ENCODE results near the gene MAP2K2. TPM values are rescaled to one million over a fixed set of nuclear protein-coding genes. Genes with fewer than 3 reads are reported as not detected.

Gene MAP2K2
- total RNA-seq, 4 donors from 2014 or later = 76.9 to 128 (median 93.8) TPM

DNA sequence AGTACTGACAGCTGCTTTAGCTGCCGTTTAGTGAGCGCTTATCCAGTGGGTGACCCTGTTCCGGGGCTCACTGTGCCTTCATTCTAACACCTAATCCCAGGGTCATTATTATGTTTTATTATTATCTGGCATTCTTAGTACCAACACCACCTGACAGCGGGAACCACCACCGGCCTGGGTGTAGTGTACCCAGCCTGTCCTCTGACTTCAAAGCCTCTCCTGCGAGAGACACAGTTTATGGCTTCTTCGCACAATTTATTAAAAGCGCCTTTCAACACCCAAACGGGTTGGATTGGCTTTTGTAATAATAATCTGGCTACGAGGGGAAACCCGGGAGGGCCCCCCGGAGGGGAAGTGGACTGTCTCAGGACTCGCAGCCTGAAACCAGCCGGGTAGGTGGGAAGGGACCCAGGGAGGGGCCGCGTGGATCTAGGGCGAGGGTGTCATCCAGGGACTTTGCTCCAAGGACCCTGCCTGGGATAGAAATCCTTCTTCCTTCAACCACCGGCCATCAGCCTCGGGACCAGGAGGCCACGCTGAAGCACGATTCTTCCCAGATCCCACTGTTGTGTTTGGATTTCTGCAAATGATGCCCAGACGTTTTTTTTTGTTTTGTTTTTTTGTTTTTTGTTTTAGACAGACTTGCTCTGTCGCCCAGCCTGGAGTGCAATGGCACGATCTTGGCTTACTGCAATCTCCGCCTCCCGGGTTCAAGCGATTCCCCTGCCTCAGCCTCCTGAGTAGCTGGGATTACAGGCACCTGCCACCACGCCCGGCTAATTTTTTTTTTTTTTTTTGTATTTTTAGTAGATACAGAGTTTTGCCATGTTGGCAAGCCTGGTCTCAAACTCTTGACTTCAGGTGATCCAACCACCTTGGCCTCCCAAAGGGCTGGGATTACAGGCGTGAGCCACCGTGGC lies 55.6 kb downstream of the MAP2K2 start:
- H3K9me3 ChIP-seq = no peaks in the 10 kb centered on the region
- 22 to 24% methylated on average over 22 to 31 of the region's 31 CpGs for WGBS, 2 donors
- H3K27ac ChIP-seq = peak overlapping the region; percentile 99 to 100 (median 99)
- H3K36me3 ChIP-seq = peaks cover 0 to 5% (median under 1%) of the 10 kb centered on the region in 3 donors
- H3K4me1 ChIP-seq = peaks cover 15 to 33% (median 22%) of the 10 kb centered on the region in 3 donors
- no peaks in the 10 kb centered on the region for H3K27me3 ChIP-seq
- no peak for DNase-seq
- no peak for TF ChIP-seq POLR2A (IDR thresholded peaks at IDR 0.05)
- TF ChIP-seq, protein P1, sequence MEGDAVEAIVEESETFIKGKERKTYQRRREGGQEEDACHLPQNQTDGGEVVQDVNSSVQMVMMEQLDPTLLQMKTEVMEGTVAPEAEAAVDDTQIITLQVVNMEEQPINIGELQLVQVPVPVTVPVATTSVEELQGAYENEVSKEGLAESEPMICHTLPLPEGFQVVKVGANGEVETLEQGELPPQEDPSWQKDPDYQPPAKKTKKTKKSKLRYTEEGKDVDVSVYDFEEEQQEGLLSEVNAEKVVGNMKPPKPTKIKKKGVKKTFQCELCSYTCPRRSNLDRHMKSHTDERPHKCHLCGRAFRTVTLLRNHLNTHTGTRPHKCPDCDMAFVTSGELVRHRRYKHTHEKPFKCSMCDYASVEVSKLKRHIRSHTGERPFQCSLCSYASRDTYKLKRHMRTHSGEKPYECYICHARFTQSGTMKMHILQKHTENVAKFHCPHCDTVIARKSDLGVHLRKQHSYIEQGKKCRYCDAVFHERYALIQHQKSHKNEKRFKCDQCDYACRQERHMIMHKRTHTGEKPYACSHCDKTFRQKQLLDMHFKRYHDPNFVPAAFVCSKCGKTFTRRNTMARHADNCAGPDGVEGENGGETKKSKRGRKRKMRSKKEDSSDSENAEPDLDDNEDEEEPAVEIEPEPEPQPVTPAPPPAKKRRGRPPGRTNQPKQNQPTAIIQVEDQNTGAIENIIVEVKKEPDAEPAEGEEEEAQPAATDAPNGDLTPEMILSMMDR (IDR thresholded peaks at IDR 0.05) = no peak
- peak overlapping the region; percentile 98 to 100 (median 99) for H3K4me3 ChIP-seq
- intact Hi-C loops (cut with DNase I) = no loop called here

DNA sequence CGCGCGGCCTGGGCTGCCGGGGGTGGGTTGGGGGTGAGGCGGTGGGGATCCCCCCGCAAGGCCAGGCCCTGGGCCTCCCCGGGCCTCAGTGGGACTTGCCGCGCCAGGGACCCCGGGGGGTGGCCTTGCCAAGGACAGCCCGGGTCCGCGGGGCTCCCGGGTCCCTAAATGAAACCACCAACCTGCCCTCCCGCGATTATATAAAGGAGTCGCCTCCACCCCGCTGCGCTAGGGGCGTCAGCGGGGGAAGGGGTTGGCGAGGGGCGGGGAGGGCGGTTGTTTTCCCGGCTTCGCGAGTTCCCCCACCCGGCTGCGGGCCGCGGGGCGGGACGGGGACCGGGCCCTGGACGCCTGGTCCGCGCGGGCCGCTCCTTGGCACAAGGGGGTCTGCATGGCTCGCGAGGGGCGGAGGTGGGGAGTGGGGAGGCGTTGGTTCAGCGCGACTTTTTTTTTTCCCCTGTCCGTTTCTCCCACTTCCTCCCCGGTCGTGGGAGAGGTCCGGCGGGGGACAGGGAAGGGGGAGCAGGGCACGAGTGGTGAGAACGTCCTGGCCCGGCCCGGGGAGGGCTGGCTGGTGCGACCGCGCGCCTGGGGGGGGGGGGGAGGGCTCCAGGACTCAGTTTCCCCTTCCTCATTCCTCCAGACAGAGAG lies 56.4 kb downstream of the MAP2K2 start:
- peaks cover 22 to 41% (median 30%) of the 10 kb centered on the region in 3 donors for H3K4me1 ChIP-seq
- TF ChIP-seq POLR2A (IDR thresholded peaks at IDR 0.05) = peak in 2 of 4 donors; percentile 27 to 49
- TF ChIP-seq, protein P1 (IDR thresholded peaks at IDR 0.05) = peak in 1 of 6 experiments; percentile 13
- intact Hi-C loops (cut with DNase I) = no loop called here
- H3K4me3 ChIP-seq = peak overlapping the region; percentile 98 to 100 (median 99)
- WGBS, 2 donors = 0% methylated on average over 1 to 4 of the region's 58 CpGs
- no peak for DNase-seq
- peak overlapping the region; percentile 99 to 100 (median 99) for H3K27ac ChIP-seq
- peaks cover 0 to 13% (median 5%) of the 10 kb centered on the region in 3 donors for H3K36me3 ChIP-seq
- H3K27me3 ChIP-seq = no peaks in the 10 kb centered on the region
- H3K9me3 ChIP-seq = no peaks in the 10 kb centered on the region

DNA sequence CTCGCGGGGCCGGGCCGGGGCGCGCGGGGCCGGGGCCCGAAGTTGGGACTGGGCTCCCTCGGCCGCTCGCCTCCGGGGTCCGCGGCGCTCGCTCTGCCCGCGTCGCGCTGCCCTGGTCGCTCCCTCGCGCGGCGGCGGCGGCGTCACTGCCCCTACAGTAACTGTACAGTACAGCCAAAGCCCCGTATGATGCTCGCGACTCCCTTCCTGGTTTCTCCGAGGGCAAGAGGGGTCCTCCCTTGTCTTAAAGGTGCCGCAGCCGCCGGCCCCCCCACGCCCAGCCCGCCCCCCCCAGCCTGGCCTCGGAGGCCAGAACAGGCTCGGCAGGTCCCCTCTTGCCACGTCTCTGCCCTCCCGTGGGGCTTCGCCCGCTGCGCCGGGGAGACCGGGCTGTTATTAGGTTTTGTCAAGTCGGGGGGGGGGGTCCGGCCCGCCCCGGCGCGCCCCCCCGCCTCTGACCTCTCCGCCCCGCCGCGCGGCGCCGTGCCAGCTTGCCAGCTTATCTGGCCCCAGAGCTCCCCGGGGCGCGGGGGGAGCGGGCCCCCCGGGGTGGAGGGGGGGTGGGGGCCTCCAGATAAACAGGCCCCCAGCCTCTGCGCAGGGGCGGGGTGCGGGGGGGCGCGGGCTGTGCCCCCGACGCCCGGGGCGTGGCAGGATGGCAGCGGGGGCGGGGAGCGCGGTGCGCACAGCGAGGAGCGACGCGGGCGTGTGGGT lies 57.1 kb downstream of the MAP2K2 start, which contains the start of gene ZBTB7A:
Gene ZBTB7A, minus strand, starts transcription at position 218 of the 714 bp plus-strand sequence. CDS start 11,667 bp downstream, outside the sequence.
- WGBS, 2 donors = no CpG with 5 or more reads among the region's 85 CpGs
- peaks cover 0 to 14% (median 5%) of the 10 kb centered on the region in 3 donors for H3K36me3 ChIP-seq
- peak; percentile 73 for DNase-seq
- no peaks in the 10 kb centered on the region for H3K27me3 ChIP-seq
- H3K9me3 ChIP-seq = no peaks in the 10 kb centered on the region
- H3K4me3 ChIP-seq = peak within 1 kb of the TSS; percentile 98 to 100 (median 99)
- H3K27ac ChIP-seq = peak within 1 kb of the TSS; percentile 99 to 100 (median 99)
- intact Hi-C loops (cut with DNase I) = no loop called here
- TF ChIP-seq, protein P1 (IDR thresholded peaks at IDR 0.05) = peak in 1 of 6 experiments; percentile 21
- TF ChIP-seq POLR2A (IDR thresholded peaks at IDR 0.05) = peak in 2 of 4 donors; percentile 56 to 65
- peaks cover 29 to 47% (median 37%) of the 10 kb centered on the region in 3 donors for H3K4me1 ChIP-seq

DNA sequence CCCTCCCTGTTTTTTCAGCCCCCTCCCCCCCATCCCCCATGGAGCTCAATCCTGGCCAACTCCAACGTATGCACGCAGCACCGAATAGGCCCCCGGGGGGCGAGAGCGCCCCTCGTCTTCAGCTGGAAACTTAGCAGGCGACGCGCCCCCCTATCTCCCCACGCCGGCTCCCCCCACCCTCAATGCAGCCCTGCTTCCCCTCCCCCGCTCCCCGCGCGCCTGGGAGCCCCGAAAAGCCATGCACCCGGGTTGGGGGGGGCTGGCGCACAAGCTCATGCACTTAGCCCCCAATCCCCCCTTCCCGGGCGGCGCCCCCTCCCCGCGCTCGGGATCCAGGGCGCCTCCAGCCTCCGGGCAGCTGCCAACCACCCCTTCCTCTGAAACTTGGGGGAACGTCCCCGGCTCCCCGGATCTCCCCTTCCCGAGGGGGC lies 57.7 kb downstream of the MAP2K2 start:
- TF ChIP-seq, protein P1 (IDR thresholded peaks at IDR 0.05) = no peak
- no peak for TF ChIP-seq POLR2A (IDR thresholded peaks at IDR 0.05)
- intact Hi-C loops (cut with DNase I) = no loop called here
- H3K4me3 ChIP-seq = peak overlapping the region; percentile 98 to 100 (median 99)
- H3K4me1 ChIP-seq = peaks cover 36 to 54% (median 43%) of the 10 kb centered on the region in 3 donors
- no CpG with 5 or more reads among the region's 31 CpGs for WGBS, 2 donors
- no peaks in the 10 kb centered on the region for H3K27me3 ChIP-seq
- H3K27ac ChIP-seq = peak overlapping the region; percentile 99 to 100 (median 99)
- no peaks in the 10 kb centered on the region for H3K9me3 ChIP-seq
- DNase-seq = no peak
- H3K36me3 ChIP-seq = peaks cover 0 to 14% (median 5%) of the 10 kb centered on the region in 3 donors

All from esophagus squamous epithelium (tissue), 5 donors.